HCT116 (cell line): ENCODE measurements around the gene IDI1.

Experiments
- CEBPB ChIP-seq: IDR thresholded peaks from 2 replicates; pipeline ENCODE4 v1.6.1; 2012; ENCODE audit warnings: low read depth
- ELF1 ChIP-seq: IDR thresholded peaks from 2 replicates; pipeline ENCODE4 v1.6.1; 2012; ENCODE audit warnings: low read depth, borderline replicate concordance
- EZH2 ChIP-seq: fragments of 200-600 bp; sonication (generic); IDR thresholded peaks from 2 replicates; pipeline ENCODE4 v1.6.1; 2017; ENCODE audit warnings: antibody characterized with exemption, mixed run types
- POLR2AphosphoS5 ChIP-seq: IDR thresholded peaks from 2 replicates; pipeline ENCODE4 v1.6.1; 2011; ENCODE audit warnings: mild to moderate bottlenecking, low read depth, low read length, moderate library complexity
- YY1 ChIP-seq: IDR thresholded peaks from 2 replicates; pipeline ENCODE4 v1.6.1; 2011; ENCODE audit warnings: low read length, low read depth, moderate library complexity, mild to moderate bottlenecking; ENCODE audit not compliant: insufficient replicate concordance; ENCODE audit errors: extremely low read depth
- ZFX ChIP-seq: fragments of 450-650 bp; IDR thresholded peaks from 2 replicates; pipeline ENCODE4 v1.6.1; 2017
- ZNF274 ChIP-seq: fragments of 200-500 bp; sonication (Bioruptor generic); IDR thresholded peaks from 2 replicates; pipeline ENCODE4 v1.6.1; 2014; ENCODE audit warnings: mild to moderate bottlenecking, low read depth, low read length, inconsistent platforms
- TF ChIP-seq, protein P1 (sequence below), 3 experiments: fragments of 200-600 bp in 1 of 3; sonication (generic) in 1 of 3; IDR thresholded peaks in 2 of 3; conservative IDR thresholded peaks in 1 of 3; 2 replicates each; pipeline ENCODE4 v1.5.1; 2012 to 2017; ENCODE audit warnings: low read depth in 2 of 3, low read length in 2 of 3, antibody characterized with exemption in 1 of 3, borderline replicate concordance in 1 of 3, control low read depth in 1 of 3, mild to moderate bottlenecking in 1 of 3, mixed read lengths in 1 of 3, mixed run types in 1 of 3, moderate library complexity in 1 of 3; ENCODE audit not compliant: insufficient read depth in 1 of 3
- TF ChIP-seq, protein P2 (sequence below): IDR thresholded peaks from 2 replicates; pipeline ENCODE4 v1.6.1; 2011; ENCODE audit warnings: mild to moderate bottlenecking, low read length, moderate library complexity; ENCODE audit not compliant: insufficient replicate concordance; ENCODE audit errors: extremely low read depth
- TF ChIP-seq, protein P3 (sequence below): IDR thresholded peaks from 2 replicates; pipeline ENCODE4 v1.6.1; 2012; ENCODE audit warnings: low read depth
- TF ChIP-seq, protein P4 (sequence below): IDR thresholded peaks from 2 replicates; pipeline ENCODE4 v1.6.1; 2012

DNA sequence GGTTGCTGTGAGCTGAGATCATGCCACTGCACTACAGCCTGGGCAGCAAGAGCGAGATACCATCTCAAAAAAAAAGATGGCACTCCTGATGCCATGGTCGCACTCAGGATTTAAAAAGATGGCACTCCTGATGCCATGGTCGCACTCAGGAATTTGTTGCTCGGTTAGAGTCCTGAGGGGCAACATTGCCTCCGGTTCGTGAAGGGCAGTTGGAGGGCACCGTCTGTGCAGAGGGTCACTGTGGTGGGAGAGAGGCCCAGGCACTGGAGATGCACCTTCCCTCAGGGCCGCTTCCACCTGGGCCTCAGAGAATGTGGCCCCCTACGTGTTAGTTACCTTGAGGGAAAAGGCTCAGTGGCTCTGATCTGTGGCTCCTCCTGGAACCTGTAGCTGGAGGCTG lies 42.3 kb downstream of the IDI1 start:
- no peak for TF ChIP-seq POLR2AphosphoS5
- TF ChIP-seq CEBPB = no peak
- no peak for TF ChIP-seq EZH2
- TF ChIP-seq ZFX = no peak
- TF ChIP-seq, protein P1, sequence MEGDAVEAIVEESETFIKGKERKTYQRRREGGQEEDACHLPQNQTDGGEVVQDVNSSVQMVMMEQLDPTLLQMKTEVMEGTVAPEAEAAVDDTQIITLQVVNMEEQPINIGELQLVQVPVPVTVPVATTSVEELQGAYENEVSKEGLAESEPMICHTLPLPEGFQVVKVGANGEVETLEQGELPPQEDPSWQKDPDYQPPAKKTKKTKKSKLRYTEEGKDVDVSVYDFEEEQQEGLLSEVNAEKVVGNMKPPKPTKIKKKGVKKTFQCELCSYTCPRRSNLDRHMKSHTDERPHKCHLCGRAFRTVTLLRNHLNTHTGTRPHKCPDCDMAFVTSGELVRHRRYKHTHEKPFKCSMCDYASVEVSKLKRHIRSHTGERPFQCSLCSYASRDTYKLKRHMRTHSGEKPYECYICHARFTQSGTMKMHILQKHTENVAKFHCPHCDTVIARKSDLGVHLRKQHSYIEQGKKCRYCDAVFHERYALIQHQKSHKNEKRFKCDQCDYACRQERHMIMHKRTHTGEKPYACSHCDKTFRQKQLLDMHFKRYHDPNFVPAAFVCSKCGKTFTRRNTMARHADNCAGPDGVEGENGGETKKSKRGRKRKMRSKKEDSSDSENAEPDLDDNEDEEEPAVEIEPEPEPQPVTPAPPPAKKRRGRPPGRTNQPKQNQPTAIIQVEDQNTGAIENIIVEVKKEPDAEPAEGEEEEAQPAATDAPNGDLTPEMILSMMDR (IDR thresholded peaks at IDR 0.05 in 2 of 3, conservative IDR thresholded peaks at IDR 0.05 in 1 of 3; ENCODE audit: borderline replicate concordance in 1 of 3, insufficient read depth in 1 of 3, low read depth in 2 of 3, low read length in 2 of 3) = no peak
- TF ChIP-seq, protein P2, sequence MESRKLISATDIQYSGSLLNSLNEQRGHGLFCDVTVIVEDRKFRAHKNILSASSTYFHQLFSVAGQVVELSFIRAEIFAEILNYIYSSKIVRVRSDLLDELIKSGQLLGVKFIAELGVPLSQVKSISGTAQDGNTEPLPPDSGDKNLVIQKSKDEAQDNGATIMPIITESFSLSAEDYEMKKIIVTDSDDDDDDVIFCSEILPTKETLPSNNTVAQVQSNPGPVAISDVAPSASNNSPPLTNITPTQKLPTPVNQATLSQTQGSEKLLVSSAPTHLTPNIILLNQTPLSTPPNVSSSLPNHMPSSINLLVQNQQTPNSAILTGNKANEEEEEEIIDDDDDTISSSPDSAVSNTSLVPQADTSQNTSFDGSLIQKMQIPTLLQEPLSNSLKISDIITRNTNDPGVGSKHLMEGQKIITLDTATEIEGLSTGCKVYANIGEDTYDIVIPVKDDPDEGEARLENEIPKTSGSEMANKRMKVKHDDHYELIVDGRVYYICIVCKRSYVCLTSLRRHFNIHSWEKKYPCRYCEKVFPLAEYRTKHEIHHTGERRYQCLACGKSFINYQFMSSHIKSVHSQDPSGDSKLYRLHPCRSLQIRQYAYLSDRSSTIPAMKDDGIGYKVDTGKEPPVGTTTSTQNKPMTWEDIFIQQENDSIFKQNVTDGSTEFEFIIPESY = no peak
- TF ChIP-seq, protein P3, sequence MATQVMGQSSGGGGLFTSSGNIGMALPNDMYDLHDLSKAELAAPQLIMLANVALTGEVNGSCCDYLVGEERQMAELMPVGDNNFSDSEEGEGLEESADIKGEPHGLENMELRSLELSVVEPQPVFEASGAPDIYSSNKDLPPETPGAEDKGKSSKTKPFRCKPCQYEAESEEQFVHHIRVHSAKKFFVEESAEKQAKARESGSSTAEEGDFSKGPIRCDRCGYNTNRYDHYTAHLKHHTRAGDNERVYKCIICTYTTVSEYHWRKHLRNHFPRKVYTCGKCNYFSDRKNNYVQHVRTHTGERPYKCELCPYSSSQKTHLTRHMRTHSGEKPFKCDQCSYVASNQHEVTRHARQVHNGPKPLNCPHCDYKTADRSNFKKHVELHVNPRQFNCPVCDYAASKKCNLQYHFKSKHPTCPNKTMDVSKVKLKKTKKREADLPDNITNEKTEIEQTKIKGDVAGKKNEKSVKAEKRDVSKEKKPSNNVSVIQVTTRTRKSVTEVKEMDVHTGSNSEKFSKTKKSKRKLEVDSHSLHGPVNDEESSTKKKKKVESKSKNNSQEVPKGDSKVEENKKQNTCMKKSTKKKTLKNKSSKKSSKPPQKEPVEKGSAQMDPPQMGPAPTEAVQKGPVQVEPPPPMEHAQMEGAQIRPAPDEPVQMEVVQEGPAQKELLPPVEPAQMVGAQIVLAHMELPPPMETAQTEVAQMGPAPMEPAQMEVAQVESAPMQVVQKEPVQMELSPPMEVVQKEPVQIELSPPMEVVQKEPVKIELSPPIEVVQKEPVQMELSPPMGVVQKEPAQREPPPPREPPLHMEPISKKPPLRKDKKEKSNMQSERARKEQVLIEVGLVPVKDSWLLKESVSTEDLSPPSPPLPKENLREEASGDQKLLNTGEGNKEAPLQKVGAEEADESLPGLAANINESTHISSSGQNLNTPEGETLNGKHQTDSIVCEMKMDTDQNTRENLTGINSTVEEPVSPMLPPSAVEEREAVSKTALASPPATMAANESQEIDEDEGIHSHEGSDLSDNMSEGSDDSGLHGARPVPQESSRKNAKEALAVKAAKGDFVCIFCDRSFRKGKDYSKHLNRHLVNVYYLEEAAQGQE = no peak
- TF ChIP-seq, protein P4, sequence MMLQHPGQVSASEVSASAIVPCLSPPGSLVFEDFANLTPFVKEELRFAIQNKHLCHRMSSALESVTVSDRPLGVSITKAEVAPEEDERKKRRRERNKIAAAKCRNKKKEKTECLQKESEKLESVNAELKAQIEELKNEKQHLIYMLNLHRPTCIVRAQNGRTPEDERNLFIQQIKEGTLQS = no peak
- no peak for TF ChIP-seq ELF1
- no peak for TF ChIP-seq ZNF274
- TF ChIP-seq YY1 = no peak
